ENCODE results near the gene SUSD4.
"Not testable (repeated sequence)": the region's sequence is repeated elsewhere in the genome, so short reads cannot be mapped to it uniquely, and the experiment has no call there.

SUSD4 gene

GRCh38 chr1:223363856-223364684 lies at the start of gene SUSD4:
Gene SUSD4, minus strand, starts transcription at chr1:223364176. Its CDS starts 751 bp downstream, at chr1:223363425.
- DNase-seq (ENCODE audit: low spot score), result peak; percentile 84
- FAIRE-seq, result no peak

GRCh38 chr1:223413216-223413615 lies 49.2 kb upstream of the SUSD4 start:
- FAIRE-seq (no peak), DNase-seq (ENCODE audit: low spot score) (no peak)

GRCh38 chr1:223411710-223412109 lies 47.7 kb upstream of the SUSD4 start:
- FAIRE-seq, result no peak

GRCh38 chr1:223411309-223411708 lies 47.3 kb upstream of the SUSD4 start:
- no peak for FAIRE-seq
- DNase-seq (ENCODE audit: low spot score), result no peak

More at GRCh38 chr1:223411710-223412109, 47.7 kb upstream of the SUSD4 start:
- no peak for DNase-seq (ENCODE audit: low spot score)

- no peak for FAIRE-seq
- no peak for DNase-seq (ENCODE audit: low spot score)
These were observed 46.1 kb upstream of the SUSD4 start for GRCh38 chr1:223410036-223410435.

- FAIRE-seq (no peak), DNase-seq (ENCODE audit: low spot score) (no peak)
These were observed 41.5 kb upstream of the SUSD4 start for GRCh38 chr1:223405507-223405906.

- FAIRE-seq (no peak), DNase-seq (ENCODE audit: low spot score) (no peak)
These were observed 39.3 kb upstream of the SUSD4 start for GRCh38 chr1:223403184-223403815.

GRCh38 chr1:223402790-223403142 lies 38.8 kb upstream of the SUSD4 start:
- DNase-seq (ENCODE audit: low spot score) (no peak), FAIRE-seq (no peak)

GRCh38 chr1:223401873-223402789 lies 38.2 kb upstream of the SUSD4 start:
- peak; percentile 65 for DNase-seq (ENCODE audit: low spot score)

GRCh38 chr1:223399393-223399792 lies 35.4 kb upstream of the SUSD4 start:
- FAIRE-seq; DNase-seq (ENCODE audit: low spot score): not testable (repeated sequence)

More at GRCh38 chr1:223401873-223402789, 38.2 kb upstream of the SUSD4 start:
- no peak for FAIRE-seq

GRCh38 chr1:223394706-223395105 lies 30.7 kb upstream of the SUSD4 start:
- no peak for DNase-seq (ENCODE audit: low spot score)
- FAIRE-seq, result no peak

- FAIRE-seq, result no peak
- no peak for DNase-seq (ENCODE audit: low spot score)
These were observed 30.3 kb upstream of the SUSD4 start for GRCh38 chr1:223394242-223394641.

- DNase-seq (ENCODE audit: low spot score) (peak; percentile 18), FAIRE-seq (no peak)
These were observed 29.6 kb upstream of the SUSD4 start, which contains the start of gene CCDC185 for GRCh38 chr1:223393275-223394214. Gene CCDC185, plus strand, starts transcription at chr1:223393415. Its CDS starts 61 bp downstream, at chr1:223393476.

- DNase-seq (ENCODE audit: low spot score) (no peak), FAIRE-seq (no peak)
These were observed 26.6 kb upstream of the SUSD4 start for GRCh38 chr1:223390618-223391017.

GRCh38 chr1:223386013-223386412 lies 22.0 kb upstream of the SUSD4 start:
- FAIRE-seq, result no peak
- DNase-seq (ENCODE audit: low spot score), result no peak

- DNase-seq (ENCODE audit: low spot score), result no peak
- no peak for FAIRE-seq
These were observed 14.8 kb upstream of the SUSD4 start for GRCh38 chr1:223378754-223379153.

GRCh38 chr1:223374064-223374610 lies 10.2 kb upstream of the SUSD4 start:
- FAIRE-seq, result no peak
- DNase-seq (ENCODE audit: low spot score), result no peak

- no peak for DNase-seq (ENCODE audit: low spot score)
These were observed 858 bp upstream of the SUSD4 start for GRCh38 chr1:223364685-223365382.

GRCh38 chr1:223363057-223363855 lies 720 bp downstream of the SUSD4 start:
- DNase-seq (ENCODE audit: low spot score), result peak; percentile 57
- peak; percentile 27 for FAIRE-seq

More at GRCh38 chr1:223364685-223365382, 858 bp upstream of the SUSD4 start:
- no peak for FAIRE-seq

Measured in urothelium cell line (cell line).